ENCODE measurements around the gene S100A10. TPM values are rescaled to one million over a fixed set of nuclear protein-coding genes. Genes with fewer than 3 reads are reported as not detected.

Gene S100A10
- total and polyA plus RNA-seq, 2 of the 4 experiments (the other 2 are of a cell fraction): 86.0 to 277 TPM

GRCh38 chr1:152021569-152021968 lies 27.9 kb upstream of the S100A10 start:
- no peak overlapping the region for H4K91ac ChIP-seq (ENCODE audit: insufficient read depth, low read depth, low read length)
- H3K27me3 ChIP-seq (ENCODE audit: control insufficient read depth, insufficient read depth, low read length): peaks cover 48% of the 10 kb centered on the region
- H4K5ac ChIP-seq (ENCODE audit: low read depth, low read length): no peak overlapping the region
- ATAC-seq (ENCODE audit: low read depth): no peak
- H3K27ac ChIP-seq (ENCODE audit: insufficient read depth, low read length): no peak overlapping the region
- H4K8ac ChIP-seq (ENCODE audit: low read depth in 2 of 2, low read length in 2 of 2): no peak overlapping the region
- H2BK5ac ChIP-seq (ENCODE audit: low read depth, low read length, poor library complexity, severe bottlenecking): no peak overlapping the region
- no peak overlapping the region for H3K4ac ChIP-seq (ENCODE audit: low read depth, low read length)
- H4K20me1 ChIP-seq (ENCODE audit: insufficient read depth, low read length): no peaks in the 10 kb centered on the region
- no peaks in the 10 kb centered on the region for H3K9me3 ChIP-seq (ENCODE audit: control insufficient read depth, insufficient read depth, low read length)
- peaks cover under 1% of the 10 kb centered on the region; the same call in 1 of the 2 replicates for H3K4me1 ChIP-seq (ENCODE audit: control insufficient read depth, insufficient read depth, low read length)
- TF ChIP-seq MXI1 (IDR thresholded peaks at IDR 0.05; ENCODE audit: borderline replicate concordance, low read depth, low read length) (no peak), POLR2A (IDR thresholded peaks at IDR 0.05; ENCODE audit: low read depth, low read length) (no peak), SMC3 (IDR thresholded peaks at IDR 0.05; ENCODE audit: low read depth, low read length) (no peak), RAD21 (IDR thresholded peaks at IDR 0.05; ENCODE audit: low read length) (no peak), RFX5 (IDR thresholded peaks at IDR 0.05; ENCODE audit: low read depth, low read length) (no peak), ELK1 (IDR thresholded peaks at IDR 0.05; ENCODE audit: borderline replicate concordance, low read depth, low read length) (no peak), CTCF (conservative IDR thresholded peaks at IDR 0.05; ENCODE audit: low read depth, low read length) (no peak), NFE2L2 (IDR thresholded peaks at IDR 0.05; ENCODE audit: low read depth, low read length) (no peak), MAZ (IDR thresholded peaks at IDR 0.05; ENCODE audit: borderline replicate concordance, low read depth, low read length) (no peak), RCOR1 (IDR thresholded peaks at IDR 0.05; ENCODE audit: insufficient replicate concordance, low read length) (no peak)
- no peak overlapping the region for H3K14ac ChIP-seq (replicated peaks; ENCODE audit: low read depth, low read length)
- H3K4me3 ChIP-seq (ENCODE audit: insufficient read depth, low read depth, low read length): no peak overlapping the region
- dilution Hi-C loops (cut with HindIII; ENCODE audit: low sequenced_read_pairs, unreplicated experiment): loop anchor here (25.0 kb wide), 1 partner anchor 109 kb away; the partner anchor contains the start of gene THEM4
- intact Hi-C loops (cut with micrococcal nuclease): no loop called here
- no peak overlapping the region for H2BK15ac ChIP-seq (ENCODE audit: low read depth, low read length)
- H2AK5ac ChIP-seq (ENCODE audit: low read depth, low read length): no peak overlapping the region
- in situ Hi-C loops (cut with MboI; ENCODE audit: low sequenced_read_pairs): no loop called here
- H3K4me2 ChIP-seq (ENCODE audit: low read depth, low read length): no peak overlapping the region
- no peaks in the 10 kb centered on the region for H3K36me3 ChIP-seq (ENCODE audit: control insufficient read depth, insufficient read depth, low read length)
- H3K23ac ChIP-seq (ENCODE audit: low read depth, low read length): no peak overlapping the region
- no TSS peak for BruUV-seq (replicated peaks)
- no peak overlapping the region for H2BK20ac ChIP-seq (ENCODE audit: low read depth, low read length)
- 49% methylated on average over 2 of the region's 7 CpGs; no CpG with 5 or more reads in 1 of the 2 experiments for WGBS, 2 experiments (ENCODE audit: extremely low coverage in 2 of 2, insufficient read length in 1 of 2)
- H3K56ac ChIP-seq (ENCODE audit: extremely low read depth, insufficient read depth, low read length): no peak overlapping the region
- H2BK120ac ChIP-seq (ENCODE audit: low read depth, low read length): no peak overlapping the region
- ChIA-PET CTCF (no interaction called here), POLR2A (ENCODE audit: unreplicated experiment) (no interaction called here)
- H3K9me1 ChIP-seq (ENCODE audit: insufficient read depth, low read length): no peaks in the 10 kb centered on the region
- no peak overlapping the region for H2AK9ac ChIP-seq (replicated peaks; ENCODE audit: low read depth, low read length, poor library complexity)
- H2AFZ ChIP-seq (replicated peaks; ENCODE audit: low read length, poor library complexity): no peak overlapping the region
- H3K18ac ChIP-seq (ENCODE audit: low read depth, low read length): no peak overlapping the region
- no peaks in the 10 kb centered on the region for H3K79me1 ChIP-seq (ENCODE audit: low read depth in 1 of 2, low read length in 2 of 2)
- no peak for DNase-seq
- no peak overlapping the region for H3K9ac ChIP-seq (ENCODE audit: low read depth, low read length)

Measured in IMR-90 (cell line).